NCI-H1417 treated with DMSO at 0.1 percent for 48 hours (cell line): ENCODE data around the gene TPM2.

Experiments used
- DNase-seq: peaks from one replicate; lab custom pipeline; 2025; lab: John Stamatoyannopoulos, UW

Gene TPM2

DNA sequence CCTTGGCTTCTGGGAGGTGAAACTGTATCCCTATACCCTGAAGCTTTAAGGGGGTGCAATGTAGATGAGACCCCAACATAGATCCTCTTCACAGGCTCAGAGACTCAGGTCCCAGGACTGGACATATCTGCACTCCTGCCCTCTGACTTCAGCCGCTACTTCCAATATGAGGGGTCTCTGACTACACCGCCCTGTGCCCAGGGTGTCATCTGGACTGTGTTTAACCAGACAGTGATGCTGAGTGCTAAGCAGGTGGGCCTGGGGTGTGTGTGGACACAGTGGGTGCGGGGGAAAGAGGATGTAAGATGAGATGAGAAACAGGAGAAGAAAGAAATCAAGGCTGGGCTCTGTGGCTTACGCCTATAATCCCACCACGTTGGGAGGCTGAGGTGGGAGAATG lies 10.6 kb downstream of the TPM2 start:
- no peak for DNase-seq

GRCh38 chr9:35675732-35676392 lies 13.9 kb downstream of the TPM2 start:
- no peak for DNase-seq

DNA sequence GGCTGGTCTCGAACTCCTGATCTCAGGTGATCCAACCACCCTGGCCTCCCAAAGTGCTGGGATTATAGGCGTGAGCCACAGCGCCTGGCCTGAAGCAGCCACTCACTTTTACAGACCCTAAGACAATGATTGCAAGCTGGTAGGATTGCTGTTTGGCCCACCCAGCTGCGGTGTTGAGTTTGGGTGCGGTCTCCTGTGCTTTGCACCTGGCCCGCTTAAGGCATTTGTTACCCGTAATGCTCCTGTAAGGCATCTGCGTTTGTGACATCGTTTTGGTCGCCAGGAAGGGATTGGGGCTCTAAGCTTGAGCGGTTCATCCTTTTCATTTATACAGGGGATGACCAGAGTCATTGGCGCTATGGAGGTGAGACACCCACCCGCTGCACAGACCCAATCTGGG lies 14.5 kb downstream of the TPM2 start:
- no peak for DNase-seq

GRCh38 chr9:35674025-35674361 lies 15.7 kb downstream of the TPM2 start:
- DNase-seq = no peak

DNA sequence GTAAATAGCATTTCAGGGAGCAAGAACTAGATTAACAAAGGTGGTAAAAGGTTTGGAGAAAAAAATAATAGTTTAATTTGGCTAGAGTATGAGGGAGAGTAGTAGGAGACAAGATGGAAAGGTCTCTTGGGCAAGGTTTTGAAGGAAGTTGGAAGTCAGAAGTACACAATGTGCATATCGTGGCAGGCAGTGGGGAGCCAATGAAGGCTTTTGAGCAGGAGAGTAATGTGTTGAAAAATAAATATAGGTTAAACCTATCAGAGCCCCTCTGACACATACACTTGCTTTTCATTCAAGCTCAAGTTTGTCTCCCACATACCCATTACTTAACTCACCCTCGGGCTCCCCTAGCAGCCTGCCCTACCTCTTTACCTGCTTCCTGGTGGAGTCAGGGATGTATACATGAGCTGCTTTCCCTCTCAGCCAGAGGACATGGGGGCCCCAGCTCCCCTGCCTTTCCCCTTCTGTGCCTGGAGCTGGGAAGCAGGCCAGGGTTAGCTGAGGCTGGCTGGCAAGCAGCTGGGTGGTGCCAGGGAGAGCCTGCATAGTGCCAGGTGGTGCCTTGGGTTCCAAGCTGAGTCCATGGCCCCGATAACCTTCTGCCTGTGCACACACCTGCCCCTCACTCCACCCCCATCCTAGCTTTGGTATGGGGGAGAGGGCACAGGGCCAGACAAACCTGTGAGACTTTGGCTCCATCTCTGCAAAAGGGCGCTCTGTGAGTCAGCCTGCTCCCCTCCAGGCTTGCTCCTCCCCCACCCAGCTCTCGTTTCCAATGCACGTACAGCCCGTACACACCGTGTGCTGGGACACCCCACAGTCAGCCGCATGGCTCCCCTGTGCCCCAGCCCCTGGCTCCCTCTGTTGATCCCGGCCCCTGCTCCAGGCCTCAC lies 16.3 kb downstream of the TPM2 start, which contains the start of gene CA9:
Gene CA9, plus strand, starts transcription at position 797 of the 893 bp plus-strand sequence. Its CDS starts 32 bp downstream, at position 829.
- DNase-seq = no peak

DNA sequence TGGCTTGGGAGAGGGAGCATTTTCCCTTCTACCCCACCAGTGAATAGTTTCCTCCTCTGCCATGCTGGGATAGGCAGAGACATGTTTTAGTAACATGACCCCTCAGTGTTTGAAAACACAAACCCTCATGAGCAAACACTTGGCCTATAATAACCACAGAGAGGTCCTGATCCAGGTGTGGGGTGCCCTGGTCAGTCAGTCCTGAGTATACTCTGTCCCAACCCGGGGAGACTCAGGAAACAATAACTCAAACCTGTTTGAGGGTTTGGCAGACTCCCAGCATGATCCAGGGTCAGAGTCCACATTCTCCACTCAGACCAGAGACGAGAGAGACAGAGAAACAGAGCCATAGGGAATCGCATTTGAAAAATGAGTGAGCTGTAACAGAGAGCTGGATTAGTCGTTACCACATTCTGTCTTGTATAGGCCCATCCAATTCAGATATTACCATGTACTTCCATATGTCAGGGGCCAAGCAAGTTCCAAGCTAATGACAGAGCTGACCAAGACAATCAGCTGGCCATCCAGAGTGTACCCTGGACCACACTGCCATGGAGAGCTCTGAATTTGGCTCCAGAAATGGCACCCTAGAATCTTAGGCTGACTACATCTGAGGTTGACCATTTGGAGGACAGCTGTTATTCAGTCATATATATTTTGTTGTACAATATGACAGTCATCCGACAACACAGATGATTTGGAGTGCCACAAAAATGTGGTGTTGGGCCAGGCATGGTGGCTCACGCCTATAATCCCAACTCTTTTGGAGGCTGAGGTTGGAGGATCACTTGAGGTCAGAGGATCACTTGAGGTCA lies 20.2 kb downstream of the TPM2 start:
- DNase-seq = no peak

GRCh38 chr9:35667939-35668338 lies 21.8 kb downstream of the TPM2 start:
- DNase-seq = no peak

DNA sequence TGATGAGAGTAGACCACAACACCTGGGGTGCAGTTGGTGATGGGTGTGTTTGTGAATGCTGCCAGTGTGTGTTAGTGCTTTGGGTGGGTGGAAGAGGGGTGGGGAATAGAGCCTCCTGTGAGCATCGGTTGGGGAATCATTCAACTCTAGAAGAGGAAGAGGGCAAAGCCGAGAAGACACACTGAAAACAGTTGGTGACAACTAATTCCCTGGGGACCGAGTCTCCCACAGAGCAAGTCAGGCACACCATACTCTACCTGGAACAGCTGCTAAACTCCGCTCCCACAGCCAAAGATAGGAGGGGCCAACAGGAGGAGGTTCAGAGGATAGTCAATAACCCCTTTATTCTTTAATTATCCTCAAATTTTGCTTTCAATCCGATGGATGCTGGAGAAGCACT lies 23.2 kb downstream of the TPM2 start:
- no peak for DNase-seq

GRCh38 chr9:35666045-35666444 lies 23.7 kb downstream of the TPM2 start:
- DNase-seq = no peak

- DNase-seq = no peak
Measured at GRCh38 chr9:35665471-35665818, 24.3 kb downstream of the TPM2 start.

DNA sequence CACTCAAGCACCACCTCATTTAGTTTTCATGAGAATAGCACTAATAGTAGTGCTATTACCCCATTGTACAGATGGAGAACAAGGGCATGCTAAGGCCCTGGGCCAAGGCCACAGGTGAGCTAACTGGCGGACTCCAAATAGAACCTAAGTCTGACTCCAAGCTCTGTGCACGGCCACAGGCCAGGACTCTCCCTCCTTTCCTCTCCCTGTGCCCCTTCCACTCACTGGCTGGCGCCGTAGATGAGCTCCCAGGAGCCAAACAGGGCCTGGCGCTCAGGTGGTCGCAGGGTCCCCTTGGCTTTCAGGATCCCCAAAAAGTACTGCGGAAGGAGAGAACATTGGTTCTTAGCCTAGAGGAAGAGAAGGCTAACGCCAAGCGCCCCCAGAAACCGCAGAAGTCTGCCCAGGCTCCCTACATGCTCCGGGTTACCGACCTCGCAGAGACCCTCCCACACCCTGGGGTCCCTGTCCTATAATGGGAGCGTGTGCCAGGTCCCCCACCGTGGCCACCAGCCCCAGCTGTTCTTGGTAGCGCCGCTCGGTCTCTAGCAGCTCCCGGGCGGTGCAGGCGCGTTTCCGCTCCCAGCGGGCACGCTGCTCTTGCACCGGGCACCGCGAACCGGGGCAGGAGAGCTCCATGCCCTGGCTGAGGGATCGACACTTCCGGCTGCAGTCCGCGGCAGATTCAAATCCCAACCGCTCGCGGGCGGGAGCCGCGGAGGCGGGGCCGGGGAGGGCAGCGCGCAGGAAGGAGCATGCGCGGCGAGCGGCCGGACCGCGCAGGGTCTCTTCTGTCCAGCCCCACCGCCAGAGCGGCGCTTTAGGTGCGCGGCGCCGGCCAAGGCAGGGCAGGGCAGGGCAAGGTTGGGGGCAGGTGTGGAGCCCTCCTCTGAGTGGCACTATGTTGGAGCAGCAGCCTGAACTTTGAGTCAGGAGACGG lies 24.9 kb downstream of the TPM2 start, which contains the start of gene ARHGEF39:
Gene ARHGEF39, minus strand, starts transcription at position 665 of the 940 bp plus-strand sequence. Its CDS starts 26 bp downstream, at position 639.
- DNase-seq = peak; percentile 3

DNA sequence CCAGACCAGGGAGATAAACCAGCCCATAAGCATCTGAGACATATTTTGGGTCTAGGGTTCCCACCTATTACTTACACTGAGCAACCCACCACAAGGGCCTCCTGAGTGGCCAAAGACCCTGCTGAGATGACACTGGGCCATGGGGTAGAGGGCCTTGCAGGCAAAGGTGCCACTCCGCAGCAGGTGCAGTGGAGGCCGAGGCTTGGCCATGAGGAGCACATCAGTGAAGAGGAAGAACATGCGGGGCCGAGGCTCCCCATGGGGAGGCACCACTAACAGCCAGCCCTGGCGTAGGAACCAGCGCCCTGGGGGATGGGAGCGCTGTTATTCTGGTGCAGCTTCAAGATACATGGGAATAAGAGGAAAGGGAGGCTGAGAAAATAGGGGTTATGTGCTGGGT lies 27.3 kb downstream of the TPM2 start:
- no peak for DNase-seq

DNA sequence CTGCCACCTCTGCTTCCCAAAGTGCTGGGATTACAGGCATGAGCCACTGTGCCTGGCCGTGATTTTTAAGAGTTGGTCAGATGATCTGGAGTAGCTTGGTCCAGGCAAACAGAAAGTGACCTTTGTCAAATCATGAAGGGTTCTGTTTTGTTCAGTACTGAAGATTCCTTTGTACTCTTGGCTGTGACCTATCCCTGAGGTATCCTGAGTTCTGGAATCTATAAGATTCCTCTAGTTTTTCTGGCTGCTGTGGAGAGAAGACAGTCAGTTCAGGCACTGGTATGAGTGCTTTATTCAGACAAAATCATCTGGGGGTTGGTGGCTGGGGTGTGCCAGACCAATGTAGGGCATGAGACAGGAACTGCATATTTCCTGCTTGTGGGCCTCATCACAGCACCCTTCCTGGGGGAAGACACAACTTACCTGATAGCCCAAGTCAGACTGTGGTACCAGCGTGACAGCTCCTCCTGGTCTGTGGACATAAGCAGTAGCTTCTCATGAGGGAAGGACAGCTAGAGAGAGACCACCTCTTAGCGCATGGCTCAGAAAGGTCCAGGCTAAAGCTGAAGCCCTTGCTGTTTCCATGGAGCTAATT lies 27.9 kb downstream of the TPM2 start:
- no peak for DNase-seq

DNA sequence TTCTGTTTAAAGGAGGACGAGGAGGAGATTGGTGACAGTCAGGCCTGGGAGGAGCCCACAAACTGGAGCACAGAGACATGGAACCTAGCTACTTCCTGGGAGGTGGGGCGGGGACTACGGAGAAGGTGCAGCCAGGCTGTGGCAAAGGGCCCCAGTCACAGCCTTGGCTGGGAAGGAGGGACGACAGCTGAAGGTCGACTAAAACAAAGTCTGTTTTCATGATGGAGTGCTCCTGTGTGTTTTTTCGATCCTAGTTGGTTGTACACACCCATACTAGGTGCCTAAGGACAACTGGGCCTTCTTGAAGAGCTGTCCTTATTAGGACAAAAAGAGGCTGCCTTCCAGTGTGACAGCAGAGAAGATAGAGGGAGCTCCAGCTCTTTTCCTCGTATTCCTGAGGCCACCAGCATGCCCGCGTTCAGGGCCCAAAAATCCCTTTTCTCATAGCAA lies 28.7 kb downstream of the TPM2 start:
- no peak for DNase-seq

- no peak for DNase-seq
Measured at GRCh38 chr9:35659340-35659739, 30.4 kb downstream of the TPM2 start.

DNA sequence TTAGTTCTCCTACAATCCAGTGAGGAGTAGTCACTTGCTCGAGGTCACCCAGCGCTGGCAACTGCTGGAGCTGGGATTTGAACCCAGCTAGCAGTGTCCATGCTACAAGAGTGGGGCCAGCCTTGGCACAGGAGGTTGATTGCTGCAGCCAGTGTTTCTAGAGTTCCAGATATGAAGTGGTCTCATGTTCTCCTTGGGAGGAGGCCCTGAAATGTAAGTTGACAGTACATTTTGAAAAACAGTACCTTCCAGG lies 30.8 kb downstream of the TPM2 start:
- no peak for DNase-seq

DNA sequence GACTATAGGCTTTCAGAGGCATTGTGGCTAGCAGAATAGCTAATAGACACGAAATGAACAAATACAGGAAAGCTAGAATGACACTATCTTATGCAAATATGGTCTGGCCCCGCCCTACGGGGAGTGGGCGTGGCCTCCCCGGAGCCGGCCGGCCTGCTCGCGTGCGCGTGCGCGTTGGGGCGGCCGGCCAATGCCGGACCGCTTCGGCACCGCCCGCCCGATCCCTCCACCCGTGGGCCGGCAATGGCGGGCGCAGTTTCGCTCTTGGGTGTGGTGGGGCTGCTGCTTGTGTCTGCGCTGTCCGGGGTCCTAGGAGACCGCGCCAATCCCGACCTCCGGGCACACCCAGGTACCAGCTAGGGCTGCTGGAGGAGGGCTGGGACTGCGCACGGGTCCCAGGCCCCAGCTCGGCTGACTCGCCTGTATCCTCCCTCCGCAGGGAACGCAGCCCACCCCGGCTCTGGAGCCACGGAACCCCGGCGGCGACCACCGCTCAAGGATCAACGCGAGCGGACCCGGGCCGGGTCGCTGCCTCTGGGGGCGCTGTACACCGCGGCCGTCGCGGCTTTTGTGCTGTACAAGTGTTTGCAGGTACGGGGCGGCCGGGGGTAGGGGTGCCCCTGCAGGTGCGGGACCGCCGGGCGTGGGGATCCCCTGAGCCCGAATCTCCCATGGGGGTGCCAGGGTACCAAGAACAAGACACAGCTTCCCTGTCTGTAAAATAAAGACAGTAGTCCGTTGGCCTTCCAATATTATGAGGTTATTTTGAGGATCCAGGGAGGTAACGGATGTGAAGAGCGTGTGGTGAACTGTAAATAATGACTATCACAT lies 31.4 kb downstream of the TPM2 start, which contains the start of gene CCDC107:
Gene CCDC107, plus strand, starts transcription at position 156 of the 831 bp plus-strand sequence. Its CDS starts 88 bp downstream, at position 244.
- DNase-seq = peak; percentile 51

GRCh38 chr9:35657546-35658136 lies 32.1 kb downstream of the TPM2 start, which contains the start of gene RMRP:
RMRP (minus strand) TSS chr9:35658019.
- peak; percentile 67 for DNase-seq

- DNase-seq = no peak
Measured at GRCh38 chr9:35656831-35657545, 32.7 kb downstream of the TPM2 start.
